NCI-H2227 (cell line): ENCODE measurements around the gene MMP24OS.
A peak's percentile ranks its signal among the peaks of the same experiment; 100 is the strongest.
"Not testable (repeated sequence)": the region's sequence is repeated elsewhere in the genome, so short reads cannot be mapped to it uniquely, and the experiment has no call there.

Experiments
- DNase-seq: peaks from one replicate; lab custom pipeline; 2025; ENCODE audit not compliant: unreplicated experiment; lab: John Stamatoyannopoulos, UW

The MMP24OS gene

GRCh38 chr20:35277531-35278395, at the start of gene MMP24OS:
Gene MMP24OS, minus strand, starts transcription at chr20:35278122. Its CDS starts 193 bp downstream, at chr20:35277929.
- DNase-seq, result peak; percentile 97

GRCh38 chr20:35327074-35327976, 49.4 kb upstream of the MMP24OS start:
- no peak for DNase-seq

GRCh38 chr20:35326740-35327073, 48.8 kb upstream of the MMP24OS start:
- no peak for DNase-seq

GRCh38 chr20:35326021-35326739, 48.3 kb upstream of the MMP24OS start:
- peak; percentile 26 for DNase-seq

- no peak for DNase-seq
These were observed 47.5 kb upstream of the MMP24OS start for GRCh38 chr20:35325401-35325800.

- DNase-seq, result no peak
These were observed 42.6 kb upstream of the MMP24OS start for GRCh38 chr20:35320396-35321126.

- DNase-seq, result no peak
These were observed 41.9 kb upstream of the MMP24OS start for GRCh38 chr20:35319871-35320197.

GRCh38 chr20:35319192-35319870, 41.4 kb upstream of the MMP24OS start:
- no peak for DNase-seq

- no peak for DNase-seq
These were observed 40.7 kb upstream of the MMP24OS start for GRCh38 chr20:35318502-35319157.

- no peak for DNase-seq
These were observed 39.7 kb upstream of the MMP24OS start for GRCh38 chr20:35317416-35318210.

GRCh38 chr20:35316086-35316485, 38.2 kb upstream of the MMP24OS start:
- no peak for DNase-seq

GRCh38 chr20:35315632-35316020, 37.7 kb upstream of the MMP24OS start:
- DNase-seq, result not testable (repeated sequence)

GRCh38 chr20:35314816-35315631, 37.1 kb upstream of the MMP24OS start:
- no peak for DNase-seq

GRCh38 chr20:35312318-35312717, 34.4 kb upstream of the MMP24OS start:
- no peak for DNase-seq

- DNase-seq, result no peak
These were observed 33.9 kb upstream of the MMP24OS start for GRCh38 chr20:35311822-35312221.

GRCh38 chr20:35311409-35311808, 33.5 kb upstream of the MMP24OS start:
- DNase-seq, result no peak

GRCh38 chr20:35307666-35308653, 30.0 kb upstream of the MMP24OS start:
- no peak for DNase-seq
